Lower lobe of right lung (tissue), 2 donors: ENCODE data around the gene COTL1. TPM values are rescaled to one million over a fixed set of nuclear protein-coding genes. Genes with fewer than 3 reads are reported as not detected.
A peak's percentile ranks its signal among the peaks of the same experiment; 100 is the strongest.

ENCODE experiments used
- ATAC-seq, 2 donors: fragments of 200-7000 bp; cut with Tn5 transposase; one replicate each; pipeline ENCODE4 v1.9.1; 2020 to 2022; ENCODE audit warnings: mild to moderate bottlenecking in 2 of 2, moderate library complexity in 2 of 2
- DNase-seq: peaks from one replicate; pipeline ENCODE4 v3.0.0-alpha.2; 2020
- H3K27ac ChIP-seq: fragments of 200-600 bp; one replicate; pipeline ENCODE4 v1.8.0; 2022
- H3K27me3 ChIP-seq: fragments of 200-600 bp; one replicate; pipeline ENCODE4 v1.8.0; 2022; ENCODE audit warnings: low read depth
- H3K36me3 ChIP-seq: fragments of 200-600 bp; one replicate; pipeline ENCODE4 v1.8.0; 2022; ENCODE audit warnings: mild to moderate bottlenecking
- H3K4me1 ChIP-seq: fragments of 200-600 bp; one replicate; pipeline ENCODE4 v1.8.0; 2022
- H3K4me3 ChIP-seq: fragments of 200-600 bp; one replicate; pipeline ENCODE4 v1.8.0; 2022; ENCODE audit warnings: mild to moderate bottlenecking
- H3K9me3 ChIP-seq: fragments of 200-600 bp; one replicate; pipeline ENCODE4 v1.8.0; 2022
- CTCF ChIP-seq: fragments of 200-600 bp; IDR thresholded peaks from one replicate; pipeline ENCODE4 v1.8.0; 2022; ENCODE audit warnings: antibody characterized with exemption, mild to moderate bottlenecking
- intact Hi-C: fragments of 100-400 bp; cut with DNase I; formaldehyde crosslinking; loops from one replicate; pipeline ENCODE4 v1.11.0; 2022
- total RNA-seq: library from RNA; stranded (reverse); fragmentation: NEBNext Ultra II Directional; extraction: Animal tissue kit (Norgen Biotek cat#: 25700); gene quantifications from one replicate; pipeline ENCODE4 v1.2.1, GENCODE V29; 2021
- donor health status: DM: no; HTN: yes; CAD: no; lungs with severe emphysema.

Gene COTL1
- total RNA-seq, 1 donor from 2014 or later, result 221 TPM

GRCh38 chr16:84517366-84517765, 100.5 kb downstream of the COTL1 start:
- no peak overlapping the region for H3K27ac ChIP-seq
- intact Hi-C loops, result no loop called here
- no peaks in the 10 kb centered on the region for H3K4me1 ChIP-seq
- ATAC-seq (no peak), DNase-seq (peak; percentile 17)
- H3K27me3 ChIP-seq, result no peaks in the 10 kb centered on the region
- no peaks in the 10 kb centered on the region for H3K9me3 ChIP-seq
- no peak for TF ChIP-seq CTCF
- no peak overlapping the region for H3K4me3 ChIP-seq
- H3K36me3 ChIP-seq, result no peaks in the 10 kb centered on the region

Other genes with a start within 250 kb of the COTL1 start
- 56.2 TPM for gene ATP2C2, start 249.5 kb downstream of the COTL1 start, total RNA-seq
- 13.0 TPM for gene MEAK7, start 113.4 kb downstream of the COTL1 start, total RNA-seq
- 53.0 TPM for gene KLHL36, start 30.4 kb upstream of the COTL1 start, total RNA-seq
- 62.7 TPM for gene USP10, start 81.9 kb upstream of the COTL1 start, total RNA-seq
- gene CRISPLD2, start 201.9 kb upstream of the COTL1 start, total RNA-seq, result 34.9 TPM